Gastrocnemius medialis (tissue), 4 donors: ENCODE measurements around the gene PTCHD4. TPM values are rescaled to one million over a fixed set of nuclear protein-coding genes. Genes with fewer than 3 reads are reported as not detected.

Experiments
- ATAC-seq, 2 donors: fragments of 150-250 bp; one replicate each; pipeline ENCODE4 v1.9.1; 2016
- DNase-seq, 2 donors: peaks; one replicate each; pipeline ENCODE4 v3.0.0-alpha.2; 2019
- H3K27ac ChIP-seq, 4 donors: fragments of 200-600 bp; sonication (generic); 1 replicate in 1 of 4; 2 replicates in 3 of 4; pipeline ENCODE4 v1.5.1; 2016 to 2018; ENCODE audit warnings: mild to moderate bottlenecking in 2 of 4, moderate library complexity in 1 of 4
- H3K27me3 ChIP-seq, 3 donors: fragments of 200-600 bp; sonication (generic) in 2 of 3; 1 replicate in 1 of 3; 2 replicates in 2 of 3; pipeline versions ENCODE4 v1.5.1 to v1.6.0; 2016 to 2019; ENCODE audit warnings: mild to moderate bottlenecking in 1 of 3, moderate library complexity in 1 of 3
- H3K36me3 ChIP-seq, 2 donors: fragments of 200-600 bp; sonication (generic) in 1 of 2; one replicate each; pipeline ENCODE4 v1.5.1; 2017 to 2018
- H3K4me1 ChIP-seq, 2 donors: fragments of 200-600 bp; sonication (generic) in 1 of 2; one replicate each; pipeline ENCODE4 v1.5.1; 2016 to 2017; ENCODE audit warnings: mild to moderate bottlenecking in 2 of 2
- H3K4me3 ChIP-seq, 4 donors: fragments of 200-600 bp; sonication (generic) in 3 of 4; 1 replicate in 1 of 4; 2 replicates in 3 of 4; pipeline ENCODE4 v1.5.1; 2016 to 2019; ENCODE audit warnings: mild to moderate bottlenecking in 2 of 4
- H3K9me3 ChIP-seq, 3 donors: fragments of 200-600 bp; sonication (generic) in 2 of 3; 1 replicate in 1 of 3; 2 replicates in 2 of 3; pipeline ENCODE4 v1.5.1; 2016 to 2019
- POLR2A ChIP-seq, 2 donors: fragments of 450-650 bp; IDR thresholded peaks; one replicate each; pipeline ENCODE4 v1.6.1; 2017; ENCODE audit warnings: antibody characterized with exemption in 2 of 2, mild to moderate bottlenecking in 2 of 2, moderate library complexity in 2 of 2
- in situ Hi-C, 4 donors: fragments of 200-750 bp; cut with MboI; loops; one replicate each; pipeline versions ENCODE4 v1.15.0 to v1.8.0; 2017; ENCODE audit warnings: low sequenced_read_pairs in 4 of 4
- intact Hi-C: fragments of 100-400 bp; cut with DNase I; formaldehyde crosslinking; loops from one replicate; pipeline ENCODE4 v1.15.1; 2023; ENCODE audit warnings: low total_unique reads
- total RNA-seq, 4 donors: library from RNA; depleted of rRNA; stranded (reverse); fragments of >200 nt; gene quantifications; one replicate each; pipeline versions ENCODE4 v1.1.0 to v1.2.3, GENCODE V29; 2016
- TF ChIP-seq, protein P1 (sequence below), 5 experiments: fragments of 450-650 bp in 3 of 5; fragments of 200-600 bp in 2 of 5; sonication (generic) in 2 of 5; IDR thresholded peaks in 4 of 5; conservative IDR thresholded peaks in 1 of 5; 1 replicate in 4 of 5; 2 replicates in 1 of 5; pipeline ENCODE4 v1.5.1; 2016 to 2019; ENCODE audit warnings: antibody characterized with exemption in 5 of 5, mild to moderate bottlenecking in 3 of 5, moderate library complexity in 3 of 5

The PTCHD4 gene
- total RNA-seq, 4 donors from 2014 or later: 0.15 to 0.20 TPM; not detected in 2

DNA sequence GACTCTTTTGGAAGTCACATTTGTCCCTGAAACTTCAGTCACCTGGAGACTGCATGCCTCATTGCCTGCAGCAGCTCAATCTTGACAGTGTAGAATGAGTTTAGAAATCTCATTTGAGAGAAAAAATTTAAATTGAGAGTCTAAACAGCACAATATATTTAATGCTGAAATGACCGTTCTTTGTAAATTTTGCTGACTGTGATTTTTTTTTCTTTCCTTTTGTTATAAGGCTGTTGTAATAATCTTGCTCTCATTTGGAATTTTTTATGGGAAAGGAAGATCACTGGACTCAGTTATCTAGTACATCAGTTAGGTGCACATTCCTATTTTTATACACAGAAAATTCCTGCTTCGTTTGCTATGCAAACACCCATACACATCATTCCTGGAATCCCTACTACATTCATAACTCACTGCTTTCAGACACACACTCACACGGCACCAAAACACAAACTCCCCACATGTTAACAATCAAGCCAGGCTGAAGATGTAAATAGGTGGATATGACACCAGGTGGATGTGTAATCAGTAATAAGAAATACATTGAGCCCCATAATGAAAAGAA, 43.8 kb downstream of the PTCHD4 start:
- H3K36me3 ChIP-seq: no peaks in the 10 kb centered on the region
- TF ChIP-seq POLR2A (IDR thresholded peaks at IDR 0.05): no peak
- TF ChIP-seq, protein P1, sequence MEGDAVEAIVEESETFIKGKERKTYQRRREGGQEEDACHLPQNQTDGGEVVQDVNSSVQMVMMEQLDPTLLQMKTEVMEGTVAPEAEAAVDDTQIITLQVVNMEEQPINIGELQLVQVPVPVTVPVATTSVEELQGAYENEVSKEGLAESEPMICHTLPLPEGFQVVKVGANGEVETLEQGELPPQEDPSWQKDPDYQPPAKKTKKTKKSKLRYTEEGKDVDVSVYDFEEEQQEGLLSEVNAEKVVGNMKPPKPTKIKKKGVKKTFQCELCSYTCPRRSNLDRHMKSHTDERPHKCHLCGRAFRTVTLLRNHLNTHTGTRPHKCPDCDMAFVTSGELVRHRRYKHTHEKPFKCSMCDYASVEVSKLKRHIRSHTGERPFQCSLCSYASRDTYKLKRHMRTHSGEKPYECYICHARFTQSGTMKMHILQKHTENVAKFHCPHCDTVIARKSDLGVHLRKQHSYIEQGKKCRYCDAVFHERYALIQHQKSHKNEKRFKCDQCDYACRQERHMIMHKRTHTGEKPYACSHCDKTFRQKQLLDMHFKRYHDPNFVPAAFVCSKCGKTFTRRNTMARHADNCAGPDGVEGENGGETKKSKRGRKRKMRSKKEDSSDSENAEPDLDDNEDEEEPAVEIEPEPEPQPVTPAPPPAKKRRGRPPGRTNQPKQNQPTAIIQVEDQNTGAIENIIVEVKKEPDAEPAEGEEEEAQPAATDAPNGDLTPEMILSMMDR (IDR thresholded peaks at IDR 0.05 in 4 of 5, conservative IDR thresholded peaks at IDR 0.05 in 1 of 5): no peak
- no peaks in the 10 kb centered on the region for H3K4me1 ChIP-seq
- no peaks in the 10 kb centered on the region for H3K9me3 ChIP-seq
- ATAC-seq (no peak), DNase-seq (no peak)
- H3K27ac ChIP-seq: no peak overlapping the region
- in situ Hi-C loops (no loop called here), intact Hi-C loops (no loop called here)
- peaks cover 4 to 8% (median 6%) of the 10 kb centered on the region in 3 donors for H3K27me3 ChIP-seq
- no peak overlapping the region for H3K4me3 ChIP-seq

DNA sequence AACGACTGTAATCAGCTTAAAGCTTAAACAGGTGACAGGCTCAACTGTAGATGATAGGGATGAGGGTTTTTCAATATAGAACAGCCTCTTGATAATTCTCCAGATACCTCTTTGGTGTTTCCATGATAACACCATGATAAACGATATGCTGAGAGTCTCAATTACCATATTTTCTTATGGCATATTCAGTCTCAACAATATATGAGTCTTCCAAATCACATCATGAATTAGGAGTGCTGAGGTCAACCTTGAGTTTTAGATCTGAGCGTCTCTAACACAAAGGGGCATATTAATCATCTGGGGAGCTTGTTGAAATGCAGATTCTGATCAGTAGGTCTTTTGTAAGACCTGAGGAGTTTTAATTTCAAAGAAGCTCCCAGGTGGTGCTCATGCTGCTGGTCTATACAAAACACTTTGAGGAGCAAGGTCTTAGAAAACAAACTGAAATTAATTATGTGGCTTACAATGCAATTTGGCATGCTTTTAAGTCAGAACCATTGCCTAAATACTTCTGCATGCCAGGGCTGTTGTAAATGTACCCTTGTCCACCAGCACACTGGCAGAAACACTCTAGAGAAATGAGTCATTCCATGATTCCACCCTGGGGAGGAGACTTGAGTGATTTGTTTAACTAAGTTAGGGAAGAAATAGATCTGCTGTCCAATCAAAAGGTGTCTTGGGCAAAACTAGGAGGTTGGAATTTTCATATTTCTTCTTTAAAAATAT, 49.6 kb downstream of the PTCHD4 start:
- no peaks in the 10 kb centered on the region for H3K36me3 ChIP-seq
- H3K4me3 ChIP-seq: no peak overlapping the region
- no peak for ATAC-seq
- H3K4me1 ChIP-seq: no peaks in the 10 kb centered on the region
- H3K27ac ChIP-seq: no peak overlapping the region
- intact Hi-C loops (no loop called here), in situ Hi-C loops (no loop called here)
- DNase-seq: no peak
- no peak for TF ChIP-seq POLR2A (IDR thresholded peaks at IDR 0.05)
- TF ChIP-seq, protein P1 (IDR thresholded peaks at IDR 0.05 in 4 of 5, conservative IDR thresholded peaks at IDR 0.05 in 1 of 5): no peak
- no peaks in the 10 kb centered on the region for H3K9me3 ChIP-seq
- no peaks in the 10 kb centered on the region for H3K27me3 ChIP-seq
